NT2/D1 (cell line): ENCODE results near the gene KRT17.
"Not testable (repeated sequence)": the region's sequence is repeated elsewhere in the genome, so short reads cannot be mapped to it uniquely, and the experiment has no call there.

Experiments
- DNase-seq: peaks from one replicate; pipeline ENCODE4 v3.0.0-alpha.2; 2011; ENCODE audit warnings: low read depth, low spot score
- H3K27me3 ChIP-seq: 2 replicates; pipeline ENCODE4 v1.6.0; 2011; ENCODE audit warnings: mild to moderate bottlenecking; ENCODE audit not compliant: insufficient read length, insufficient read depth
- H3K36me3 ChIP-seq: 2 replicates; pipeline ENCODE4 v1.6.1; 2011; ENCODE audit warnings: mild to moderate bottlenecking, low read length, mixed read lengths; ENCODE audit not compliant: insufficient read depth, insufficient read length
- H3K4me1 ChIP-seq: 2 replicates; pipeline ENCODE4 v1.5.1; 2011; ENCODE audit not compliant: insufficient read depth, insufficient read length
- H3K4me3 ChIP-seq: 2 replicates; pipeline ENCODE4 v1.5.1; 2011; ENCODE audit warnings: low read depth; ENCODE audit not compliant: insufficient read length
- H3K9ac ChIP-seq: 2 replicates; pipeline ENCODE4 v1.6.0; 2011; ENCODE audit warnings: low read depth; ENCODE audit not compliant: insufficient read length
- H3K9me3 ChIP-seq: 2 replicates; pipeline ENCODE4 v1.5.1; 2011; ENCODE audit warnings: mild to moderate bottlenecking, low read length; ENCODE audit not compliant: insufficient read depth
- SUZ12 ChIP-seq: IDR thresholded peaks from 2 replicates; pipeline ENCODE4 v1.6.1; 2011; ENCODE audit not compliant: insufficient read length, insufficient read depth; ENCODE audit errors: extremely low read depth
- YY1 ChIP-seq: IDR thresholded peaks from 2 replicates; pipeline ENCODE4 v1.6.1; 2011; ENCODE audit not compliant: insufficient read length, insufficient read depth
- ZNF274 ChIP-seq: IDR thresholded peaks from 2 replicates; pipeline ENCODE4 v1.6.1; 2011; ENCODE audit warnings: mild to moderate bottlenecking, low read depth, low read length

Gene KRT17

DNA sequence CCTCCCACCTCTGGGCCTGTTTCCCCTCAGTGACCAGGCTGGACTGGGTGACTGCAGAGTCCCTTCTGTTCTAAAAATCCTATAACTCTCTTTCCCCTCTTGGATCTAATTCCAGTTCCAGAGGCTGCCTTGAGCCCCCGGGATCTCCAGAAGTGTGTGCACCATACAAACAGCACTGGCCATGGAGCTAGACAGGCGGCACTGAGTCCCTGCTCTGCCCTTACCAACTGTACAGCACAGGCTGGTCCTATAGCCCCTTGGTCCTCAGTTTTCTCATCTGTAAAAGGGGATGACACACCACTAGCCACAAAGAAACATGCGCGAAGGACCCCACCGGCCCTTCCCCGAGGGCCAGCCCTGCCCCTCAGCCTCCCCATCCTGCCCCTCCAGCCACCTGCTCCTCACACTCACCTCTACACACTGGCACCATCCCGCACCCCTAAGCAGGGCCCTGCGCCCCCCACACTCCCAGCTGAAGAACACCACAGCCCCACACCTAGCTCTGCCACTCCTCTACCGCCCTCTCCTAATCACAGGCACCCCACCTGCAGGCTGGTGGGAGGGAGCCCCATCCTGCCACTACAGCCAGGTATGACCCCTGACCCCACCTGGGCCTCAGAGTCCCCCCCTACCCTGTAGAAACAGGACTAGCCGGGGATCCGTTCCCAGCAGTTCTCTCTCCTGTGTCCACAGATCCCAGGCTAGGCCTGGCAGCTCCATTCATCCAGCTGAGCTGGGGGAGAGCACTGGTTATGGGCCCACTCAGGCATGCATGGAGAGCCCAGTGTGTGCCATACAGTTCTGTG, 10.9 kb downstream of the KRT17 start:
- H3K9ac ChIP-seq, result peak overlapping the region; percentile 10
- H3K4me1 ChIP-seq, result peaks cover 26% of the 10 kb centered on the region
- no peak overlapping the region for H3K4me3 ChIP-seq
- TF ChIP-seq ZNF274 (no peak), YY1 (no peak), SUZ12 (no peak)
- DNase-seq, result no peak
- no peaks in the 10 kb centered on the region for H3K9me3 ChIP-seq
- no peaks in the 10 kb centered on the region for H3K36me3 ChIP-seq
- no peaks in the 10 kb centered on the region for H3K27me3 ChIP-seq

DNA sequence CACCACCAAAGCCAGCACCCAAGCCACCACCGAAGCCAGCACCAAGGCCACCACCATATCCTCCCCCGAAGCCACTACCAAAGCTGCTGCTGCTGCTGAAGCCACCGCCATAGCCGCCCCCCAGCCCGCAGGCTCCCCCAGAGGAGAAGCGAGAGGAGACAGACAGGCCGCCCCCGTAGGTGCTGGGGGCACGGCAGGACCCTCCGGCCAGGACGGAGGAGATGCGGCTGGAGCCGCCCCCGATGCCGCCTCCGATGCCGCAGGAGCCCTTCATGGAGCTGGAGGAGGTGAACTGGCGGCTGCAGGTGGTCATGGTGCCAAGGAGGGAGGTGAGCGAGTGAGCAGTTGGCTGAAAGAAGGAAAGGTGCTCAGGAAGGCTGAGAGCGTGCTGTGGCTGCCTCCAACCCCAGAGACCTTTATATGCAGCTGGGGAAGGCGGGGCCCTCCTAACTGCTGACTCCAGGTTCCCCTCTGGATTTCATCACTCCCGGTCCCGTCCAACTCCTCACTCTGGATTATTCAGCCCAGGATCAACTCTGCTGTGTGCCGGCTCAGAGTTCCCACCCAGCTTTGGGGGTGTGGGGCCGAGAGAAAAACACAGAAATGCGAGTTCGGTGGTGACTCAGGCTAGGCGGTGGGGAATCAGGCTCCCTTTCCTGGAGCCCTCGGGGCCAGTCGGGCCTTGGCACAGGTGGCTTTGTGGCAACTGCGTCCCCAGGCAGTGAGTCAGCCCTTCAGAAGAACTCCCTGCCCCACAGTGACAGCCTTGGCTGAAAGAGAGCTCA, 11.8 kb downstream of the KRT17 start, which contains the start of gene KRT16:
KRT16 (minus strand) TSS at position 392 of the 785 bp plus-strand sequence; CDS start at position 313, 79 bp downstream.
- DNase-seq, H3K9me3 ChIP-seq, H3K4me3 ChIP-seq, H3K27me3 ChIP-seq, H3K36me3 ChIP-seq: not testable (repeated sequence)
- H3K9ac ChIP-seq, result peak within 1 kb of the TSS; percentile 56
- peaks cover 19% of the 10 kb centered on the region for H3K4me1 ChIP-seq

DNA sequence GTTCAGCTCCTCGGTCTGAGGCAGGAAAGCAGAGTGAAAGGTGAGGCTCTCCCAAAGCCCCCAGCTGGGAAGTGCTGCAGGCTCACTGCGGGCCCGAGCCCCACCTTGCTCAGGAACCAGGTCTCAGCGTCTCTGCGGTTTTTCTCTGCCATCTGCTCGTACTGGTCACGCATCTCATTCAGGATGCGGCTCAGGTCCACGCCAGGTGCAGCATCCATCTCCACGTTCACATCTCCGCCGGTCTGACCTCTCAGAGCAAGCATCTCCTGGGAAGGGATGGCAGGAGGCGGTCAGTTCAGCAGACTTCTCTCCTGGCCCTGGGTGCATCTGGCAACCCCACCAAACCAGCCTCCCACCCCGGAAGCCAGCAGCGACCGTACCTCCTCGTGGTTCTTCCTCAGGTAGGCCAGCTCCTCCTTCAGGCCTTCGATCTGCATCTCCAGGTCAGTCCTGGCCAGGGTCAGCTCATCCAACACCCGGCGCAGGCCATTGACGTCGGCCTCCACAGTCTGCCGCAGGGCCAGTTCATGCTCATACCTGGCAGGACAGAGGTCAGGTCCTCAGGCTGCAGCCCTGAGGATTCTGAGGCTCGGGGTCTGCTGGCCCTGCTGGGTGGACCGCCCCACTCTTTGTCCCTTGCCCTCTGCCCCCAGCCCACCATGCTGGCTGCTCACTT, 13.3 kb downstream of the KRT17 start:
- no peaks in the 10 kb centered on the region for H3K27me3 ChIP-seq
- no peak overlapping the region for H3K4me3 ChIP-seq
- DNase-seq, result no peak
- H3K9ac ChIP-seq, result no peak overlapping the region
- H3K4me1 ChIP-seq, result peaks cover 10% of the 10 kb centered on the region
- H3K36me3 ChIP-seq, result no peaks in the 10 kb centered on the region
- H3K9me3 ChIP-seq, result peaks cover 10% of the 10 kb centered on the region
- TF ChIP-seq SUZ12, result no peak
- TF ChIP-seq YY1, result no peak
- no peak for TF ChIP-seq ZNF274

DNA sequence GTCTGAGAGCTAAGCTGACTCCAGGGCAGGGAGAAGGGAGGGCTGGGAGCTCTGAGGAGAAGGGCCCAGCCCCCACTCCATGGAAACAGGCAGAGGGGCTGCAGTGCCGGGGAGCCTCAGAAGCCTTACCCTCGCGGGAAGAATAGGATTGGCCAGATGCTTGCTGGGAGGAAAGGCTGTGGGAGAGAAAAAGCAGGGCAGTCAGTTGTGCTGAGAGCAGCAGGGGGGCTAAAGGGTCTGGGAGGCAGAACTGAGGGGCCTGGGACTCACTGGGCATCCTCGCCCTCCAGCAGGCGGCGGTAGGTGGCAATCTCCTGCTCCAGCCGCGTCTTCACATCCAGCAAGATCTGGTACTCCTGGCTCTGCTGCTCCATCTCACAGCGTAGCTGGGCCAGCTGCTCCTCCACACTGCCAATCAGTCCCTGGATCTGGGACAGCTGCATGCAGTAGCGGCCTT, 14.3 kb downstream of the KRT17 start:
- H3K27me3 ChIP-seq, DNase-seq, H3K4me3 ChIP-seq, H3K9ac ChIP-seq, H3K9me3 ChIP-seq, H3K36me3 ChIP-seq, H3K4me1 ChIP-seq: not testable (repeated sequence)

DNA sequence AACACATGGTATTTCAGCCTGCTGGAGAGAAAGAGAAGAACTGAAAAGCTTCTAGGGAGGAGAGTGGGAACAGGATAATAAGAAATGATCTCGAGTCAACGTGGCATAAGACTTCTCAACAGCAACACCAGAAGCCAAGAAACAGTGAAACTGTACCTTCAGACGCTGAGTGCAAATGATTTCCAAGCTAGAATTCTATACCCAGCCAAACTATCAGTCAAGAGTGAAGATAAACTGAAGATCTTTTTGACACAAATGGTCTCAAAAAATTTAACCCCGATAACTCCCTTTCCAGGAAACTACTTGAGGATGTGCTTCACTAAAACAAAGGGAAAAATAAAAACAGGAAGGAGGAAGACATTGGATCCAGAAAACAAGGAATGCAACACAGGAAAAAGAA, 17.4 kb downstream of the KRT17 start:
- H3K4me1 ChIP-seq, H3K27me3 ChIP-seq, H3K36me3 ChIP-seq, DNase-seq, H3K4me3 ChIP-seq, H3K9me3 ChIP-seq, H3K9ac ChIP-seq: not testable (repeated sequence)

DNA sequence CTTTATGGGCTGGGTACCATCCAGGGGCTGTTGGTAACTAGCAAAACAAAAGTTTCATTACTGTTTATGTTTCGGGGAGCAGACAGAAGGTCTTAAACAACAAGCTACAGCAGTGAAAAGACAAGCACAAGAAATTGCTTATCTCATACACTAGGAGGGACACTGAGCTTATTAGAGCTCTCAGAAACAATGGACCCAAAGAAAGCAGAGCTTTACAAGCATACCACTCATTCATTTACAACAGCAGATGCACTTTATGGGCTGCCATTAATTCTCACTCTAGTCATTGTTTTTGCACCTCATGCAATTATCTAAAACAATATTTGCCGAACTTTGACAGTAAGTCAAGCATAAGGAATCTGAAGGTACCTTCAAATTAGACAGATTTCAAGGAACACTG, 21.9 kb downstream of the KRT17 start:
- H3K4me3 ChIP-seq, result no peak overlapping the region
- TF ChIP-seq YY1 (no peak), SUZ12 (no peak), ZNF274 (no peak)
- H3K4me1 ChIP-seq, result peaks cover 5% of the 10 kb centered on the region
- DNase-seq, result no peak
- H3K27me3 ChIP-seq, result no peaks in the 10 kb centered on the region
- no peak overlapping the region for H3K9ac ChIP-seq
- peaks cover 9% of the 10 kb centered on the region for H3K9me3 ChIP-seq
- no peaks in the 10 kb centered on the region for H3K36me3 ChIP-seq

DNA sequence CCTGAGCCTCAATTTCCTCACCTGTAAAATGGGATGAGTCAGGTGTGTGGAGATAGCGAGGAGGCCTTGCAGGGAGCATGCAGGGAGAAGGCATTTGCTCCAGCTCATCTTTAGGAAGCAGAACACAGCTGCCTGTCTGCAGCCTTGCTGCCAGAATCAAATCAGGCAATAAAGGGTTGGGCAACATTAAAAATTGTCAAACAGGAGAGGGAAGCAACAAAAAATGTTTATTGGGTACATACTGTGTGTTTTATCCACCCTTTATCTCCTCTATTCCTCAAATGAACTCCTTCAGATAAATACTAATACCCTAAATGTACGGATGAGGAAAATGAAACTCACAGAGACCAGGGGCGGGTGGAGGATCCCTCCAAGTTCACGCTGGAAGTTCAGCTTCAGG, 24.1 kb downstream of the KRT17 start:
- no peak for DNase-seq
- no peaks in the 10 kb centered on the region for H3K27me3 ChIP-seq
- TF ChIP-seq YY1 (no peak), SUZ12 (no peak), ZNF274 (no peak)
- H3K4me1 ChIP-seq, result peaks cover 6% of the 10 kb centered on the region
- H3K4me3 ChIP-seq, result no peak overlapping the region
- H3K9ac ChIP-seq, result no peak overlapping the region
- H3K36me3 ChIP-seq, result no peaks in the 10 kb centered on the region
- H3K9me3 ChIP-seq, result no peaks in the 10 kb centered on the region
